Gastroesophageal sphincter (tissue), 3 donors: ENCODE measurements around the gene PRDM8.

Experiments
- CTCF ChIP-seq, 4 experiments: fragments of 200-600 bp in 2 of 4; fragments of 450-650 bp in 2 of 4; sonication (generic) in 1 of 4; IDR thresholded peaks; one replicate each; pipeline ENCODE4 v1.5.1; 2017 to 2019; ENCODE audit warnings: antibody characterized with exemption in 4 of 4, mild to moderate bottlenecking in 2 of 4, moderate library complexity in 2 of 4
- POLR2A ChIP-seq, 2 donors: fragments of 450-650 bp; IDR thresholded peaks; one replicate each; pipeline ENCODE4 v1.6.1; 2017; ENCODE audit warnings: antibody characterized with exemption in 2 of 2, mild to moderate bottlenecking in 2 of 2, moderate library complexity in 1 of 2
- POLR2AphosphoS5 ChIP-seq: sonication (generic); formaldehyde crosslinking; IDR thresholded peaks from one replicate; pipeline ENCODE4 v1.6.1; 2017; ENCODE audit warnings: antibody characterized with exemption

GRCh38 chr4:80228460-80228859, 31.2 kb downstream of the PRDM8 start:
- TF ChIP-seq CTCF (IDR thresholded peaks at IDR 0.05), result no peak
- no peak for TF ChIP-seq POLR2A (IDR thresholded peaks at IDR 0.05)
- no peak for TF ChIP-seq POLR2AphosphoS5
